Stimulated activated CD8-positive, alpha-beta memory T cell treated with anti-CD3 and anti-CD28 coated beads, Interleukin-15, amount 100 ng/mL, for 1 hour (primary cell): ENCODE results near the gene AFM.

Source experiments
- DNase-seq: peaks from one replicate; pipeline ENCODE4 v3.0.0-alpha.2; 2020; ENCODE audit warnings: low read depth

AFM gene

GRCh38 chr4:73450398-73451004, 31.0 kb upstream of the AFM start:
- no peak for DNase-seq

GRCh38 chr4:73451404-73451803, 30.1 kb upstream of the AFM start:
- DNase-seq: no peak

GRCh38 chr4:73451981-73452747, 29.4 kb upstream of the AFM start:
- DNase-seq: no peak

GRCh38 chr4:73452953-73453700, 28.4 kb upstream of the AFM start:
- DNase-seq: no peak

GRCh38 chr4:73453701-73454005, 27.9 kb upstream of the AFM start:
- no peak for DNase-seq

- no peak for DNase-seq
Measured at GRCh38 chr4:73454920-73455319, 26.6 kb upstream of the AFM start.

GRCh38 chr4:73456177-73457022, 25.1 kb upstream of the AFM start:
- no peak for DNase-seq

GRCh38 chr4:73458184-73459047, 23.1 kb upstream of the AFM start:
- DNase-seq: no peak

GRCh38 chr4:73459048-73459421, 22.5 kb upstream of the AFM start:
- no peak for DNase-seq

GRCh38 chr4:73460913-73461522, 20.5 kb upstream of the AFM start:
- DNase-seq: no peak

- DNase-seq: no peak
Measured at GRCh38 chr4:73468170-73468569, 13.4 kb upstream of the AFM start.

- DNase-seq: no peak
Measured at GRCh38 chr4:73470728-73471127, 10.8 kb upstream of the AFM start.

GRCh38 chr4:73477176-73477575, 4.4 kb upstream of the AFM start:
- DNase-seq: no peak

- DNase-seq: no peak
Measured at GRCh38 chr4:73479323-73479722, 2.2 kb upstream of the AFM start.

- no peak for DNase-seq
Measured at GRCh38 chr4:73485085-73485484, 3.5 kb downstream of the AFM start.

- no peak for DNase-seq
Measured at GRCh38 chr4:73485596-73485995, 4.1 kb downstream of the AFM start.

GRCh38 chr4:73486497-73486896, 5.0 kb downstream of the AFM start:
- no peak for DNase-seq

GRCh38 chr4:73487233-73487632, 5.7 kb downstream of the AFM start:
- DNase-seq: no peak

- DNase-seq: no peak
Measured at GRCh38 chr4:73499996-73500765, 18.6 kb downstream of the AFM start.

- no peak for DNase-seq
Measured at GRCh38 chr4:73501664-73502265, 20.2 kb downstream of the AFM start.
